IMR-90 (cell line): ENCODE results near the gene RND3.

Experiments used
- BHLHE40 ChIP-seq: fragments of 150-350 bp; IDR thresholded peaks from 2 replicates; pipeline ENCODE4 v1.6.1; 2016; ENCODE audit warnings: mild to moderate bottlenecking, low read depth, low read length
- POLR2A ChIP-seq: IDR thresholded peaks from 2 replicates; pipeline ENCODE4 v1.6.1; 2012; ENCODE audit warnings: mild to moderate bottlenecking, low read depth, low read length
- TF ChIP-seq, protein P1 (sequence below): conservative IDR thresholded peaks from 2 replicates; pipeline ENCODE4 v1.5.1; 2012; ENCODE audit warnings: mild to moderate bottlenecking, low read depth, low read length, improper control_type of control experiment

- TF ChIP-seq, protein P1, sequence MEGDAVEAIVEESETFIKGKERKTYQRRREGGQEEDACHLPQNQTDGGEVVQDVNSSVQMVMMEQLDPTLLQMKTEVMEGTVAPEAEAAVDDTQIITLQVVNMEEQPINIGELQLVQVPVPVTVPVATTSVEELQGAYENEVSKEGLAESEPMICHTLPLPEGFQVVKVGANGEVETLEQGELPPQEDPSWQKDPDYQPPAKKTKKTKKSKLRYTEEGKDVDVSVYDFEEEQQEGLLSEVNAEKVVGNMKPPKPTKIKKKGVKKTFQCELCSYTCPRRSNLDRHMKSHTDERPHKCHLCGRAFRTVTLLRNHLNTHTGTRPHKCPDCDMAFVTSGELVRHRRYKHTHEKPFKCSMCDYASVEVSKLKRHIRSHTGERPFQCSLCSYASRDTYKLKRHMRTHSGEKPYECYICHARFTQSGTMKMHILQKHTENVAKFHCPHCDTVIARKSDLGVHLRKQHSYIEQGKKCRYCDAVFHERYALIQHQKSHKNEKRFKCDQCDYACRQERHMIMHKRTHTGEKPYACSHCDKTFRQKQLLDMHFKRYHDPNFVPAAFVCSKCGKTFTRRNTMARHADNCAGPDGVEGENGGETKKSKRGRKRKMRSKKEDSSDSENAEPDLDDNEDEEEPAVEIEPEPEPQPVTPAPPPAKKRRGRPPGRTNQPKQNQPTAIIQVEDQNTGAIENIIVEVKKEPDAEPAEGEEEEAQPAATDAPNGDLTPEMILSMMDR = no peak
- TF ChIP-seq POLR2A (no peak), BHLHE40 (no peak)
These were observed 58.0 kb downstream of the RND3 start for GRCh38 chr2:150429384-150429961.
